ENCODE results near the gene SORCS2. TPM values are rescaled to one million over a fixed set of nuclear protein-coding genes. Genes with fewer than 3 reads are reported as not detected.

SORCS2 gene
- polyA plus RNA-seq, 1 of the 3 experiments (the other 2 are of a cell fraction) = 1.6 TPM

DNA sequence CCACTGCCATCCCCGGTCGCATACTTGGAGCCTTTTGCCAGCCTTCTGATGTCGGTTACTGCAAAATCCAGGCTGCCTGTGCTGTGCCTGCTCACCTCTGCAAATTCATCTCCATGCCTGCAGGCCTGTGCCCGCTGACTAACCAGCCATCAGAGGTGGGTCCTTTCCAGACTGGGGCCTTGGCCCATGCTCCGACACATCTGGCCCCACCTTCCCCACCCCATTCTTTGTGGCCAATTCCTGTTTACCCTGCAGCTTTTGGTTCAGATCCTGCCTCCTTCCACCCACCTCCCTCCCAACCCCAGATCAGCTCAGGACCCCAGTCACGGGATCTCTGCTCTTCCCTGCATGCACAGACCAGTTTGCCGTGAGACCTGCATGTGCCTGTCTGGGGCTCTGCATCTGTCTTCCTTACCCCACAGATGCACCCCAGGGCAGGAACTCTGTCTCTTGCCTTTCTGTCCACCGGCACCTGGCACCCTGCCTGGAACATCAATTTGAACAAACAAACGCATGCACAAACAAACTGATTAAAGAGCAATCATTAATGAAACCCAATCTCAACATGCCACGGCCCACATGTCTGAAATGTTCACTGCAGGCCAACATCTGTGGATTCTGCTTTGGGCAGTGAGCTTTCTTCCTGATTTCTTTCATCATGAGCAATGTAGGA lies 355.2 kb downstream of the SORCS2 start:
- peak; percentile 67 for DNase-seq
- no peaks in the 10 kb centered on the region for H3K79me2 ChIP-seq (ENCODE audit: insufficient read depth)
- ChIA-PET POLR2A (no interaction called here), CTCF (interaction anchor here (1.0 to 1.6 kb wide), 2 partner anchors 11 to 12 kb away, joined by 3 to 4 read pairs; no protein-coding TSS in a partner anchor)
- TF ChIP-seq, protein P1, sequence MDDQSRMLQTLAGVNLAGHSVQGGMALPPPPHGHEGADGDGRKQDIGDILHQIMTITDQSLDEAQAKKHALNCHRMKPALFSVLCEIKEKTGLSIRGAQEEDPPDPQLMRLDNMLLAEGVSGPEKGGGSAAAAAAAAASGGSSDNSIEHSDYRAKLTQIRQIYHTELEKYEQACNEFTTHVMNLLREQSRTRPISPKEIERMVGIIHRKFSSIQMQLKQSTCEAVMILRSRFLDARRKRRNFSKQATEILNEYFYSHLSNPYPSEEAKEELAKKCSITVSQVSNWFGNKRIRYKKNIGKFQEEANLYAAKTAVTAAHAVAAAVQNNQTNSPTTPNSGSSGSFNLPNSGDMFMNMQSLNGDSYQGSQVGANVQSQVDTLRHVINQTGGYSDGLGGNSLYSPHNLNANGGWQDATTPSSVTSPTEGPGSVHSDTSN (IDR thresholded peaks at IDR 0.05) = no peak
- TF ChIP-seq SIN3A (IDR thresholded peaks at IDR 0.05; ENCODE audit: borderline replicate concordance, low read depth, low read length) = no peak
- H3F3A ChIP-seq (replicated peaks; ENCODE audit: insufficient read depth) = no peaks in the 10 kb centered on the region
- peaks cover 6 to 11% of the 10 kb centered on the region in 2 experiments; a peak in 1 of 4 replicates for H3K4me1 ChIP-seq (ENCODE audit: control insufficient read depth in 1 of 2, insufficient read depth in 2 of 2, low read depth in 1 of 2, low read length in 1 of 2)
- H3K4me3 ChIP-seq (ENCODE audit: low read depth in 2 of 2, low read length in 1 of 2) = no peak overlapping the region
- no peaks in the 10 kb centered on the region for H3K27me3 ChIP-seq (ENCODE audit: insufficient read depth)
- 65% methylated on average over 10 of the region's 10 CpGs for WGBS (ENCODE audit: low lambda C conversion rate)
- no peak overlapping the region for H3K9ac ChIP-seq
- H3K4me2 ChIP-seq = no peak overlapping the region
- H3K9me3 ChIP-seq = no peaks in the 10 kb centered on the region
- H3K36me3 ChIP-seq (replicated peaks in 1 of 2; ENCODE audit: control insufficient read depth in 1 of 2, insufficient read depth in 2 of 2, low read length in 1 of 2) = no peaks in the 10 kb centered on the region
- H3K9me2 ChIP-seq = no peaks in the 10 kb centered on the region
- H3K27ac ChIP-seq (ENCODE audit: low read depth in 2 of 2, low read length in 1 of 2) = no peak overlapping the region
- H2AFZ ChIP-seq (ENCODE audit: low read depth) = no peak overlapping the region
- H4K20me1 ChIP-seq (ENCODE audit: insufficient read depth) = no peaks in the 10 kb centered on the region

DNA sequence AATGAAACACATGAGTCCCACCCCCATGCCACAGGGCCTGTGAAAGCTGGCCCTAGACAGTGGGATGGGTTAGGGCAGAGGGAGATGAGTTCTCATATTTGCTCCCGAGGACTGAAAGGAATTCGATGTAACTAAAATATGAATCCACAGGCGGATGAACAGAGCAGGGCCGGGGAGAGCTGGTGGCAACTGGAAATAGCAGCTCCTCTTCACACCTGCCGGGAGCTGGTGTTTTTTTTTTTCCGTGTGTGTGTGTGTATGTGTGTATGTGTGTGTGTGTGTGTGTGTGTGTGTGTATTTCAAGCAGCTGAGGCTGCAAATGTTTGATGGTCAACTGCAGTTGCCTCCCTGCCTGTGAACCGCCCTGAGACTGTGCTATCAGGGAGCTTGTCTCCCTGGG lies 357.5 kb downstream of the SORCS2 start:
- no peak overlapping the region for H3K4me3 ChIP-seq (ENCODE audit: low read depth in 2 of 2, low read length in 1 of 2)
- no peak for TF ChIP-seq FOXM1 (IDR thresholded peaks at IDR 0.05; ENCODE audit: low read depth)
- no peak for TF ChIP-seq RXRA (IDR thresholded peaks at IDR 0.05; ENCODE audit: borderline replicate concordance, low read depth)
- TF ChIP-seq, protein P2, sequence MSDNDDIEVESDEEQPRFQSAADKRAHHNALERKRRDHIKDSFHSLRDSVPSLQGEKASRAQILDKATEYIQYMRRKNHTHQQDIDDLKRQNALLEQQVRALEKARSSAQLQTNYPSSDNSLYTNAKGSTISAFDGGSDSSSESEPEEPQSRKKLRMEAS (IDR thresholded peaks at IDR 0.05; ENCODE audit: low read depth) = no peak
- TF ChIP-seq MXI1 (IDR thresholded peaks at IDR 0.05; ENCODE audit: low read depth, low read length) = no peak
- no peak for TF ChIP-seq GATA2 (CRISPR knock-in tag; IDR thresholded peaks at IDR 0.05)
- TF ChIP-seq MEF2A (IDR thresholded peaks at IDR 0.05; ENCODE audit: borderline replicate concordance, low read depth) = no peak
- TF ChIP-seq EP300 (IDR thresholded peaks at IDR 0.05; ENCODE audit: borderline replicate concordance in 1 of 2, low read depth in 1 of 2, low read length in 1 of 2) = no peak
- TF ChIP-seq RFX5 (IDR thresholded peaks at IDR 0.05; ENCODE audit: low read length) = no peak
- TF ChIP-seq GABPA (IDR thresholded peaks at IDR 0.05; ENCODE audit: low read depth) = no peak
- TF ChIP-seq CHD2 (IDR thresholded peaks at IDR 0.05; ENCODE audit: low read length, partially characterized antibody) = no peak
- TF ChIP-seq FOXJ3 (CRISPR knock-in tag; IDR thresholded peaks at IDR 0.05) = no peak
- no peak for TF ChIP-seq NFIC (IDR thresholded peaks at IDR 0.05; ENCODE audit: borderline replicate concordance)
- TF ChIP-seq ELF1 (IDR thresholded peaks at IDR 0.05) = no peak
- TF ChIP-seq FOSL2 (IDR thresholded peaks at IDR 0.05; ENCODE audit: borderline replicate concordance, low read depth) = no peak
- no peak for TF ChIP-seq TCF12 (IDR thresholded peaks at IDR 0.05)
- no peak for TF ChIP-seq SIN3A (IDR thresholded peaks at IDR 0.05; ENCODE audit: borderline replicate concordance, low read depth, low read length)
- TF ChIP-seq, protein P3, sequence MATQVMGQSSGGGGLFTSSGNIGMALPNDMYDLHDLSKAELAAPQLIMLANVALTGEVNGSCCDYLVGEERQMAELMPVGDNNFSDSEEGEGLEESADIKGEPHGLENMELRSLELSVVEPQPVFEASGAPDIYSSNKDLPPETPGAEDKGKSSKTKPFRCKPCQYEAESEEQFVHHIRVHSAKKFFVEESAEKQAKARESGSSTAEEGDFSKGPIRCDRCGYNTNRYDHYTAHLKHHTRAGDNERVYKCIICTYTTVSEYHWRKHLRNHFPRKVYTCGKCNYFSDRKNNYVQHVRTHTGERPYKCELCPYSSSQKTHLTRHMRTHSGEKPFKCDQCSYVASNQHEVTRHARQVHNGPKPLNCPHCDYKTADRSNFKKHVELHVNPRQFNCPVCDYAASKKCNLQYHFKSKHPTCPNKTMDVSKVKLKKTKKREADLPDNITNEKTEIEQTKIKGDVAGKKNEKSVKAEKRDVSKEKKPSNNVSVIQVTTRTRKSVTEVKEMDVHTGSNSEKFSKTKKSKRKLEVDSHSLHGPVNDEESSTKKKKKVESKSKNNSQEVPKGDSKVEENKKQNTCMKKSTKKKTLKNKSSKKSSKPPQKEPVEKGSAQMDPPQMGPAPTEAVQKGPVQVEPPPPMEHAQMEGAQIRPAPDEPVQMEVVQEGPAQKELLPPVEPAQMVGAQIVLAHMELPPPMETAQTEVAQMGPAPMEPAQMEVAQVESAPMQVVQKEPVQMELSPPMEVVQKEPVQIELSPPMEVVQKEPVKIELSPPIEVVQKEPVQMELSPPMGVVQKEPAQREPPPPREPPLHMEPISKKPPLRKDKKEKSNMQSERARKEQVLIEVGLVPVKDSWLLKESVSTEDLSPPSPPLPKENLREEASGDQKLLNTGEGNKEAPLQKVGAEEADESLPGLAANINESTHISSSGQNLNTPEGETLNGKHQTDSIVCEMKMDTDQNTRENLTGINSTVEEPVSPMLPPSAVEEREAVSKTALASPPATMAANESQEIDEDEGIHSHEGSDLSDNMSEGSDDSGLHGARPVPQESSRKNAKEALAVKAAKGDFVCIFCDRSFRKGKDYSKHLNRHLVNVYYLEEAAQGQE (IDR thresholded peaks at IDR 0.05; ENCODE audit: low read depth, low read length) = no peak
- TF ChIP-seq SMC3 (IDR thresholded peaks at IDR 0.05; ENCODE audit: low read depth, low read length) = no peak
- no peak for TF ChIP-seq TAF1 (IDR thresholded peaks at IDR 0.05; ENCODE audit: borderline replicate concordance, low read depth, low read length)
- no peak for TF ChIP-seq RCOR1 (IDR thresholded peaks at IDR 0.05; ENCODE audit: low read length)
- no peak for DNase-seq
- H3K36me3 ChIP-seq (replicated peaks in 1 of 2; ENCODE audit: control insufficient read depth in 1 of 2, insufficient read depth in 2 of 2, low read length in 1 of 2) = no peaks in the 10 kb centered on the region
- peaks cover 6 to 11% of the 10 kb centered on the region in 2 experiments; a peak in 1 of 4 replicates for H3K4me1 ChIP-seq (ENCODE audit: control insufficient read depth in 1 of 2, insufficient read depth in 2 of 2, low read depth in 1 of 2, low read length in 1 of 2)
- no peaks in the 10 kb centered on the region for H3F3A ChIP-seq (replicated peaks; ENCODE audit: insufficient read depth)
- H3K9me2 ChIP-seq = no peaks in the 10 kb centered on the region
- H3K9ac ChIP-seq = no peak overlapping the region
- 78% methylated on average over 6 of the region's 7 CpGs for WGBS (ENCODE audit: low lambda C conversion rate)
- H3K4me2 ChIP-seq = no peak overlapping the region
- 0 out of 2 replicates have a peak, but pooled peaks cover 5% of the 10 kb centered on the region for H3K9me3 ChIP-seq
- no peak overlapping the region for H2AFZ ChIP-seq (ENCODE audit: low read depth)
- ChIA-PET POLR2A (no interaction called here), CTCF (interaction anchor here (1.5 kb wide), 1 partner anchor 170 kb away, joined by 5 read pairs; no protein-coding TSS in a partner anchor)
- no peaks in the 10 kb centered on the region for H3K27me3 ChIP-seq (ENCODE audit: insufficient read depth)
- no peaks in the 10 kb centered on the region for H3K79me2 ChIP-seq (ENCODE audit: insufficient read depth)
- no peak overlapping the region for H3K27ac ChIP-seq (ENCODE audit: low read depth in 2 of 2, low read length in 1 of 2)
- no peaks in the 10 kb centered on the region for H4K20me1 ChIP-seq (ENCODE audit: insufficient read depth)

Data from SK-N-SH (cell line).